Chondrocyte (in vitro differentiated cells): ENCODE results near the gene C12orf76. TPM values are rescaled to one million over a fixed set of nuclear protein-coding genes. Genes with fewer than 3 reads are reported as not detected.

Experiments
- DNase-seq: peaks from one replicate; pipeline ENCODE4 v3.0.0; 2021; ENCODE audit warnings: mixed read lengths, low spot score
- H3K27ac Mint-ChIP-seq: one replicate; pipeline ENCODE4 v1.8.0; 2021; ENCODE audit warnings: mild to moderate bottlenecking, moderate library complexity, mixed read lengths; ENCODE audit not compliant: unreplicated experiment
- H3K27me3 Mint-ChIP-seq: 2 replicates; pipeline ENCODE4 v1.8.0; 2021; ENCODE audit warnings: low read depth, mixed read lengths
- H3K36me3 Mint-ChIP-seq: 2 replicates; pipeline ENCODE4 v1.8.0; 2021; ENCODE audit warnings: low read depth, mixed read lengths
- H3K4me1 Mint-ChIP-seq: 2 replicates; pipeline ENCODE4 v1.8.0; 2021; ENCODE audit warnings: low read depth, mild to moderate bottlenecking, mixed read lengths
- H3K4me3 Mint-ChIP-seq: one replicate; pipeline ENCODE4 v1.8.0; 2021; ENCODE audit warnings: mild to moderate bottlenecking, moderate library complexity, mixed read lengths; ENCODE audit not compliant: unreplicated experiment
- H3K9me3 Mint-ChIP-seq: 2 replicates; pipeline ENCODE4 v1.8.0; 2021; ENCODE audit warnings: low read depth, mixed read lengths
- CTCF ChIP-seq: fragments of 200-600 bp; sonication (generic); IDR thresholded peaks from 2 replicates; pipeline ENCODE4 v1.5.0; 2021; ENCODE audit warnings: antibody characterized with exemption, mild to moderate bottlenecking, moderate library complexity
- total RNA-seq: library from RNA; stranded (reverse); gene quantifications from 3 replicates; pipeline ENCODE4 v1.2.1, GENCODE V29; 2021

Gene C12orf76
- total RNA-seq, 1 donor from 2014 or later = 8.2 TPM

GRCh38 chr12:109999649-109999971 is 48.7 kb downstream of the C12orf76 start:
- Mint-ChIP-seq H3K27me3 (no peaks in the 10 kb centered on the region), H3K4me3 (peak overlapping the region; percentile 97), H3K4me1 (peaks cover 50% of the 10 kb centered on the region), H3K36me3 (peaks cover 3% of the 10 kb centered on the region), H3K9me3 (no peaks in the 10 kb centered on the region), H3K27ac (peak overlapping the region; percentile 86)
- no peak for TF ChIP-seq CTCF
- no peak for DNase-seq

- peak within 1 kb of the TSS; percentile 97 for H3K27ac Mint-ChIP-seq
- TF ChIP-seq CTCF = no peak
- peak; percentile 94 for DNase-seq
- peaks cover 3% of the 10 kb centered on the region for H3K36me3 Mint-ChIP-seq
- H3K4me3 Mint-ChIP-seq = peak within 1 kb of the TSS; percentile 97
- H3K9me3 Mint-ChIP-seq = no peaks in the 10 kb centered on the region
- H3K27me3 Mint-ChIP-seq = no peaks in the 10 kb centered on the region
- peaks cover 55% of the 10 kb centered on the region for H3K4me1 Mint-ChIP-seq
Measured at GRCh38 chr12:109998904-109999648, 49.2 kb downstream of the C12orf76 start, which contains the start of gene ANKRD13A. Gene ANKRD13A, plus strand, starts transcription at chr12:109999430. Its CDS starts 259 bp downstream, at chr12:109999689.

GRCh38 chr12:109998241-109998903 is 50.0 kb downstream of the C12orf76 start:
- peaks cover 61% of the 10 kb centered on the region for H3K4me1 Mint-ChIP-seq
- no peaks in the 10 kb centered on the region for H3K27me3 Mint-ChIP-seq
- no peak for TF ChIP-seq CTCF
- peaks cover 3% of the 10 kb centered on the region for H3K36me3 Mint-ChIP-seq
- peak overlapping the region; percentile 93 for H3K4me3 Mint-ChIP-seq
- peak overlapping the region; percentile 97 for H3K27ac Mint-ChIP-seq
- H3K9me3 Mint-ChIP-seq = no peaks in the 10 kb centered on the region
- DNase-seq = no peak

GRCh38 chr12:109997393-109997792 is 50.9 kb downstream of the C12orf76 start:
- no peak overlapping the region for H3K4me3 Mint-ChIP-seq
- TF ChIP-seq CTCF = no peak
- H3K27ac Mint-ChIP-seq = no peak overlapping the region
- peaks cover 63% of the 10 kb centered on the region for H3K4me1 Mint-ChIP-seq
- no peaks in the 10 kb centered on the region for H3K27me3 Mint-ChIP-seq
- no peak for DNase-seq
- H3K36me3 Mint-ChIP-seq = peaks cover 3% of the 10 kb centered on the region
- no peaks in the 10 kb centered on the region for H3K9me3 Mint-ChIP-seq

- H3K36me3 Mint-ChIP-seq = peaks cover 3% of the 10 kb centered on the region
- H3K4me3 Mint-ChIP-seq = peak overlapping the region; percentile 87
- peaks cover 58% of the 10 kb centered on the region for H3K4me1 Mint-ChIP-seq
- no peak for TF ChIP-seq CTCF
- no peaks in the 10 kb centered on the region for H3K27me3 Mint-ChIP-seq
- no peaks in the 10 kb centered on the region for H3K9me3 Mint-ChIP-seq
- no peak for DNase-seq
- peak overlapping the region; percentile 88 for H3K27ac Mint-ChIP-seq
Measured at GRCh38 chr12:109996483-109996853, 51.9 kb downstream of the C12orf76 start.
